Measurements from ENCODE around the gene GPRC5A. TPM values are rescaled to one million over a fixed set of nuclear protein-coding genes. Genes with fewer than 3 reads are reported as not detected.

Gene GPRC5A
- total RNA-seq, 1 experiment from 2014 or later, result 742 TPM

DNA sequence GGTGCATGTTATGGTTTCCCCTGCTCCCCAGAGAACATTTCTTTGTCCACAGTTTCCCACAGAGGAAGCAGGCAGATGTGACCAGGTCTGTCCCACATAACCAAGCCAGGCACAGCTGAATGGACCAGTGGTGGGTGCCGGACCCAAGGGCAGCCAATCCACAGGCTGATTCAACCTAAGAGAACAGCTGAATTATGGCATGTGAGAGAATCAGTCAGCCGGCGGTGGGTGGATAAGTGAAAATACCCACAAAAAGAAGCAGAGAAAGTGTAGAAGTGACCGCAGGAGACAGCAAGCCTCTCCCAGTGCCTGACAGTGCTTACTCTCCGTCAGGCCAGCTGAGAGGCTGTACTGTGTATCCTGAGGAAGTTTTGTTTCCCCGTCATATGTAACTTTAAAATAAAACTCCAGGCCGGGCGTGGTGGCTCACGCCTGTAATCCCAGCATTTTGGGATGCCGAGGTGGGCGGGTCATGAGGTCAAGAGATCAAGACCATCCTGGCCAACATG lies 45.7 kb downstream of the GPRC5A start:
- no peak for DNase-seq
- H3K27ac Mint-ChIP-seq (ENCODE audit: unreplicated experiment), result no peak overlapping the region
- H3K9me3 Mint-ChIP-seq (ENCODE audit: low read depth, unreplicated experiment), result no peaks in the 10 kb centered on the region
- no TSS peak for BruUV-seq (replicated peaks)
- no peak overlapping the region for H3K4me3 Mint-ChIP-seq (ENCODE audit: low read depth, unreplicated experiment)
- no peaks in the 10 kb centered on the region for H3K27me3 Mint-ChIP-seq (ENCODE audit: unreplicated experiment)
- TF ChIP-seq, protein P1, sequence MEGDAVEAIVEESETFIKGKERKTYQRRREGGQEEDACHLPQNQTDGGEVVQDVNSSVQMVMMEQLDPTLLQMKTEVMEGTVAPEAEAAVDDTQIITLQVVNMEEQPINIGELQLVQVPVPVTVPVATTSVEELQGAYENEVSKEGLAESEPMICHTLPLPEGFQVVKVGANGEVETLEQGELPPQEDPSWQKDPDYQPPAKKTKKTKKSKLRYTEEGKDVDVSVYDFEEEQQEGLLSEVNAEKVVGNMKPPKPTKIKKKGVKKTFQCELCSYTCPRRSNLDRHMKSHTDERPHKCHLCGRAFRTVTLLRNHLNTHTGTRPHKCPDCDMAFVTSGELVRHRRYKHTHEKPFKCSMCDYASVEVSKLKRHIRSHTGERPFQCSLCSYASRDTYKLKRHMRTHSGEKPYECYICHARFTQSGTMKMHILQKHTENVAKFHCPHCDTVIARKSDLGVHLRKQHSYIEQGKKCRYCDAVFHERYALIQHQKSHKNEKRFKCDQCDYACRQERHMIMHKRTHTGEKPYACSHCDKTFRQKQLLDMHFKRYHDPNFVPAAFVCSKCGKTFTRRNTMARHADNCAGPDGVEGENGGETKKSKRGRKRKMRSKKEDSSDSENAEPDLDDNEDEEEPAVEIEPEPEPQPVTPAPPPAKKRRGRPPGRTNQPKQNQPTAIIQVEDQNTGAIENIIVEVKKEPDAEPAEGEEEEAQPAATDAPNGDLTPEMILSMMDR (IDR thresholded peaks at IDR 0.05; ENCODE audit: unreplicated experiment), result no peak
- intact Hi-C loops (cut with micrococcal nuclease; ENCODE audit: unreplicated experiment), result no loop called here
- peaks cover 56% of the 10 kb centered on the region for H3K36me3 Mint-ChIP-seq (ENCODE audit: insufficient read depth, unreplicated experiment)
- CTCF ChIA-PET, result no interaction called here
- H3K4me1 Mint-ChIP-seq (ENCODE audit: low read depth, unreplicated experiment), result no peaks in the 10 kb centered on the region

DNA sequence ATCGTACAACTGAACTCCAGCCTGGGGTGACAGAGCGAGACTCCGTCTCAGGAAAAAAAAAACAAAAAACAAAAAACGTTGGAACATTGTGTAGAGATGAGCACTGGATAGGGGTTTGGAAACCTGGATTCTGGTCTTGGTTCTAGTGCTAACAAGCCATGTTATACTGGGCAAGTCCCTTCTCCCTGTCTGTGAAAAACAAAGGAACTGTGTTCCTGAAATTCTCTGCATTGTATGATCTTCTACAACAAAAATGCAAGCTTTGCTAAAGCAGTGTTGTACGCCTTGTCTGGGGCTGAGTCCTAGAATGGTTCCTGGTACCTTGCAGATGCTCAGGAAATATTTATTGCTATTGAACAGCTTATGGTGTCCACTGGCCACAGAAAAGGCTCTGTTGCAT lies 47.2 kb downstream of the GPRC5A start:
- peaks cover 51% of the 10 kb centered on the region for H3K36me3 Mint-ChIP-seq (ENCODE audit: insufficient read depth, unreplicated experiment)

DNA sequence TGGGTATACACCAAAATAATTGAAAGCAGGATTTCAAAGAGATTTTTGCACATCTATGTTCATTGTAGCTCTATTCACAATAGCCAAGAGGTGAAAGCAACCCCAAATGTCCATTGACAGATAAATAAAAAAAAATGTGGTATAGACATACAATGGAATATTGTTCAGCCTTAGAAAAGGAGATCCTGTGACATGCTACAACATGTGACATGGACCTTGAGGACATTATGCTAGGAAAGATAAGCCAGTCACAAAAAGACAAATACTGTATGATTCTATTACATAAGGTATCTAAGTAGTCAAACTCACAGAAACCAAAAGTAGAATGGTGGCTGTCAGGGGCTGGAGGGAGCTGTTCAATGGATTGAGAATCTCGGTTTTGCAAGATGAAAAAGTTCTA lies 48.5 kb downstream of the GPRC5A start:
- no TSS peak for BruUV-seq (replicated peaks)
- Mint-ChIP-seq H3K27me3 (ENCODE audit: unreplicated experiment) (no peaks in the 10 kb centered on the region), H3K4me3 (ENCODE audit: low read depth, unreplicated experiment) (no peak overlapping the region), H3K9me3 (ENCODE audit: low read depth, unreplicated experiment) (no peaks in the 10 kb centered on the region), H3K27ac (ENCODE audit: unreplicated experiment) (peak overlapping the region; percentile 35), H3K4me1 (ENCODE audit: low read depth, unreplicated experiment) (no peaks in the 10 kb centered on the region), H3K36me3 (ENCODE audit: insufficient read depth, unreplicated experiment) (peaks cover 44% of the 10 kb centered on the region)
- CTCF ChIA-PET, result interaction anchor here (0.6 kb wide), 1 partner anchor 23 kb away, joined by 3 read pairs; no protein-coding TSS in a partner anchor
- intact Hi-C loops (cut with micrococcal nuclease; ENCODE audit: unreplicated experiment), result no loop called here
- no peak for DNase-seq
- TF ChIP-seq, protein P1 (IDR thresholded peaks at IDR 0.05; ENCODE audit: unreplicated experiment), result no peak

More for the DNA sequence above, 47.2 kb downstream of the GPRC5A start:
- BruUV-seq (replicated peaks), result no TSS peak
- no peak for DNase-seq
- Mint-ChIP-seq H3K27ac (ENCODE audit: unreplicated experiment) (no peak overlapping the region), H3K4me1 (ENCODE audit: low read depth, unreplicated experiment) (no peaks in the 10 kb centered on the region), H3K4me3 (ENCODE audit: low read depth, unreplicated experiment) (no peak overlapping the region), H3K27me3 (ENCODE audit: unreplicated experiment) (no peaks in the 10 kb centered on the region), H3K9me3 (ENCODE audit: low read depth, unreplicated experiment) (no peaks in the 10 kb centered on the region)
- CTCF ChIA-PET, result no interaction called here
- intact Hi-C loops (cut with micrococcal nuclease; ENCODE audit: unreplicated experiment), result no loop called here
- TF ChIP-seq, protein P1 (IDR thresholded peaks at IDR 0.05; ENCODE audit: unreplicated experiment), result no peak

DNA sequence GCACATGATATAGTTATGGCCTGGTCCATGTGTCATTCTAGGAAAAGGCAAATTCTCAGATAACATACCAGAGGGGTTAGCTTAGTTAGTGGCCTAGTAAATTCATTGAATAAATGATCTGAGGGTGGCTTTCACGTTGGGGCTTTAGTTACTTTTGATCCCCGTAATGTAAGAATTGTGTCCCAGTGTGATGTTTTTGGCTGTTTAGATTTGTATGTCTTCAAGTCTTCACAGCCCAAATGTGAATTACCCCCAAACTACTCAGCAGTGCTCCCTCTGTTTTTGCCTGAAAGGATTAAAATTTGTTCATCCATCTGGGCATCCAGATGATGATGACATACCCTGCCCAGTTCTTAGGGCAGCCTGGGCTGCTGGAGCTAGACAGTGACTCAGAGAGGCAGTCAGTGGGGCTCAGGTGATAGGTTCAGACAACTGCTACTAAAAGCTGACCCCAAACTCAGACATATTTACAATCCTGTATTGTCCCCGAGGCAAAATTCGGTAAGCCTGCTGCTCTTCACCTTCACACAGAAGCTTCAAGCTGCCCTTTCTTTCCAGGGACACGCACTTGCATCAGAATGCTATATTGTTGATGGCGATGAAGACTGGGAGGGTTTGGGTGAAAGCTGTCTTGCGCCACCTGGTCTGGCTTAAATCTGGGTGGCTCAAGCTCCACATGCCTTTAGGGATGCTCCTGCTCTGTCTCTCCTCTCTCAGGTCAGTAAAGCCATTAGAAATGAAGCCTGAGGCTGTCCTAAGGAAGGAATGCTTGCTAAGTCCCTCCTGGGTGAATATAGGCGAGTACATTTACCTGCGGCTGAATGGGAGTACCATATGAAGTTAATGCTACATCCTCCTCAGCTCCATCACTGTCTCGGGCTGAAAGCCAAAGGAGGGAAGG lies 50.3 kb downstream of the GPRC5A start:
- no peak for DNase-seq
- peaks cover 40% of the 10 kb centered on the region for H3K36me3 Mint-ChIP-seq (ENCODE audit: insufficient read depth, unreplicated experiment)
- TF ChIP-seq, protein P1 (IDR thresholded peaks at IDR 0.05; ENCODE audit: unreplicated experiment), result no peak
- BruUV-seq (replicated peaks), result no TSS peak
- peaks cover 10% of the 10 kb centered on the region for H3K4me1 Mint-ChIP-seq (ENCODE audit: low read depth, unreplicated experiment)
- CTCF ChIA-PET, result no interaction called here
- H3K4me3 Mint-ChIP-seq (ENCODE audit: low read depth, unreplicated experiment), result no peak overlapping the region
- no peaks in the 10 kb centered on the region for H3K9me3 Mint-ChIP-seq (ENCODE audit: low read depth, unreplicated experiment)
- intact Hi-C loops (cut with micrococcal nuclease; ENCODE audit: unreplicated experiment), result no loop called here
- H3K27ac Mint-ChIP-seq (ENCODE audit: unreplicated experiment), result no peak overlapping the region
- H3K27me3 Mint-ChIP-seq (ENCODE audit: unreplicated experiment), result no peaks in the 10 kb centered on the region
